HG03135 (cell line): ENCODE measurements around the gene ADAP1.
"Not testable (repeated sequence)": the region's sequence is repeated elsewhere in the genome, so short reads cannot be mapped to it uniquely, and the experiment has no call there.

Experiments
- ATAC-seq: cut with Tn5 transposase; IDR thresholded peaks from one replicate; pipeline ENCODE4 v1.9.1; 2021; ENCODE audit warnings: mild to moderate bottlenecking, moderate library complexity; ENCODE audit not compliant: unreplicated experiment

Gene ADAP1

GRCh38 chr7:975702-976473, 21.4 kb upstream of the ADAP1 start:
- ATAC-seq, result peak; percentile 1

GRCh38 chr7:974820-975681, 20.6 kb upstream of the ADAP1 start, which contains the start of gene COX19:
Gene COX19 (minus strand): TSS chr7:975549. CDS start chr7:975509, 40 bp downstream.
- ATAC-seq, result peak; percentile 75

GRCh38 chr7:974172-974571, 19.7 kb upstream of the ADAP1 start:
- no peak for ATAC-seq

- no peak for ATAC-seq
These were observed 18.8 kb upstream of the ADAP1 start for GRCh38 chr7:973312-973711.

GRCh38 chr7:972676-973309, 18.3 kb upstream of the ADAP1 start:
- no peak for ATAC-seq

GRCh38 chr7:972110-972509, 17.6 kb upstream of the ADAP1 start:
- no peak for ATAC-seq

GRCh38 chr7:970744-971143, 16.3 kb upstream of the ADAP1 start:
- no peak for ATAC-seq

GRCh38 chr7:969403-969802, 14.9 kb upstream of the ADAP1 start:
- no peak for ATAC-seq

- no peak for ATAC-seq
These were observed 14.0 kb upstream of the ADAP1 start for GRCh38 chr7:968205-969105.

GRCh38 chr7:967361-968082, 13.0 kb upstream of the ADAP1 start:
- no peak for ATAC-seq

DNA sequence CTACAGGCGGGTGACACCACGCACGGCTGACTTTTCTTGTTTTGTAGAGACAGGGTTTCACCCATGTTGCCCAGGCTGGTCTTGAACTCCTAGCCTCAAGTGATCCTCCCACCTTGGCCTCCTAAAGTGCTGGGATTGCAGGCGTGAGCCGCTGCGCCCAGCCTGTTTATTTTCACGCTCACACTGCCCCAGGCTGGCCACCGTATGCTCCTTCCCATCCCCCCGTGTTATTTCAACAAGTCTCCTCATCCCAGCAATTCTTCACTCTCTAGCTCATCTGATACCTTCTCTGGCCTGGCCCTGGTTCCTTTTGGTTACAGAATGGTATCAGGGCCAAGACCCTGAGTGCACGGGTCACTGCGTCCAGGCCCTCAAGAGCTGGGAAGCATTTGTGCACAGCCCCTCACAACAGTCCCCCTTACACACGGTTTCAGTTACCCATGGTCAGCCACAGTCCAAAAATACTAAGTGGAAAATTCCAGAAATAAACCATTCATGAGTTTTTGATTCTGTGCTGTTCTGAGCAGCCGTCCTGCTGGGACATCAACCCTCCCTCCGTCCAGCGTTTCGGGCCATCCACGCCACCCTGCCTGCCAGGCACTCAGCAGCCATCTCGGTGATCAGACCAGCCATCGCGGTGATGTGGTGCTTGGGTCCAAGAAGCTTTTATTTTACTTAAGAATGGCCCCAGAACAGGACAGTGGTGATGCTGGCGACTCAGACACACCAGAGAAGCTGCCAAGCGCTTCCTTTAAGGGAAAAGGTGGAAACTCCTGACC, 12.0 kb upstream of the ADAP1 start:
- no peak for ATAC-seq

DNA sequence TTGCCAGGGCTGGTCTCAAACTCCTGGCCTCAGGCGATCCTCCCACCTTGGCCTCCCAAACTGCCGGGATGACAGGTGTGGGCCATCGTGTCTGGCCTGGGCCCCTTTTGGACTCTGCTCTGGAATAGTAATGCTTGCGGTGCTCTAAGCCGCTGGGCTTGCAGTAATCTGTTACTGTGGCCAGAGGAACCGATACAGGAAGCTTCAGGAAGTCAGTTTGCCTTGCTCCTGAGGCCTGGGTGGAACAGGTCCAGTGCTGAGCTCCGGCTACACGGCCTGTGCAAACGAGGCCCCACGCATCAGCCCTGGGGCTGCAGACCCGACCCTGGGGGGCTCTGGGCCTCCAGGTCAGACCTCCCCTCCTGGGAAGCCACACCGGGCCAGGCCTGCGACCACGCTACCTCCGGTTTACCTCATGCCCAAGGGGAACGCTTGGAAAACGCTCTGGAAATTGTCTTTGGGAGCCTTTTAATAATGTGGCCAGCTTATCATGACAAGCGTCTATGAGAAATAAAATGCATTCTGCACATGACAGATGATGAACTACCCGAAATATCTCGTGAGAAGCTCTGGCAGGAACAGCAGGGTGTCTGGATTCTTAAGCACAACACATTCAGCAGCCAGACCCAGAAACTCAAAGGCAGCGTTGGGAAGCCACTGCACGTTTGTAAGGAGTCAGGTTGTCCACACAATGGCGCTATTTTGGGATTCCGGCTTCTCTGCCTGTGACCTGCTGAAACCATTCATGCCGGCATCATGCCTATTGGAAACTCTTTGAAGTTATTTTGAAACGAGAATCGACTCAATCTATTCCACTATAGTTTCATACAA, 10.1 kb upstream of the ADAP1 start:
- no peak for ATAC-seq

DNA sequence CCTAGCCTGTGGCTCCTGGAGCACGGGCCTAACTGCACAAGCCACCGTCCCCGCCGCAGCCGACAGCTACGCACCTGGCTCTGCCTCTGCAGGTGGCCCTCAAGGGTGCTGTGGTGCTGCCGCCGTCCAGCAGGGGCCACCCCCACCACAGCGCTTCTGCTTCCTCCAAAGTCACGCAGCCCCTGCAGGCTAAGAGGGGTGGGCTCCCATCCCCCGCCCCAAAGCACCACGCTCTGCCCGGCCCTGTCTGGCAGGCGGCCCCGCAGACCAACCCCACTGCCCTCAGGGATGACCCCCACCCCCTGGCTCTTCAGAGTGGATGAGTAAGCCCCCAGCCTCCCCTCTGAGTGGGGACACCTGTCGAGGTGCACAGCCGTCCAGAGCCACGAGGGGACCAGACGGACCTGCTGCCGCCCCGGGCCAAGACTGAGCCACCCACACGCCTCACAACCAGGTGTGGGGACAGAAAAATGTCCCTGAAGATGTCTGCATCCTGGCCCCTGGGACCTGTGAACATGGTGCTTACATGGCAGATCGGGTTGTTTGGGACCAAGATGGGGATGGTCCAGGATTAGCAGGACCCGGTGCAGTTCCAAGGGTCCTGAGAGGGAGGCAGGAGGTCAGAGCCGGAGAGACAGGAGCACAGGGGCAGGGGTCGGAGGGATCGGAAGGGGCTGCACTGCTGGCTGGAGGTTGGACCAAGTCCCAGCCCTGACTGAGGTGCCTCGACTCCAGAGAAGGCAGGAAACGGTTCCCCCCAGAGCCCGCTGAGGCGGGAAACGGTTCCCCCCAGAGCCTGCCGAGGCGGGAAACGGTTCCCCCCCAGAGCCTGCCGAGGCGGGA, 9.0 kb upstream of the ADAP1 start:
- ATAC-seq, result no peak

- no peak for ATAC-seq
These were observed 8.1 kb upstream of the ADAP1 start for GRCh38 chr7:962401-963081.

DNA sequence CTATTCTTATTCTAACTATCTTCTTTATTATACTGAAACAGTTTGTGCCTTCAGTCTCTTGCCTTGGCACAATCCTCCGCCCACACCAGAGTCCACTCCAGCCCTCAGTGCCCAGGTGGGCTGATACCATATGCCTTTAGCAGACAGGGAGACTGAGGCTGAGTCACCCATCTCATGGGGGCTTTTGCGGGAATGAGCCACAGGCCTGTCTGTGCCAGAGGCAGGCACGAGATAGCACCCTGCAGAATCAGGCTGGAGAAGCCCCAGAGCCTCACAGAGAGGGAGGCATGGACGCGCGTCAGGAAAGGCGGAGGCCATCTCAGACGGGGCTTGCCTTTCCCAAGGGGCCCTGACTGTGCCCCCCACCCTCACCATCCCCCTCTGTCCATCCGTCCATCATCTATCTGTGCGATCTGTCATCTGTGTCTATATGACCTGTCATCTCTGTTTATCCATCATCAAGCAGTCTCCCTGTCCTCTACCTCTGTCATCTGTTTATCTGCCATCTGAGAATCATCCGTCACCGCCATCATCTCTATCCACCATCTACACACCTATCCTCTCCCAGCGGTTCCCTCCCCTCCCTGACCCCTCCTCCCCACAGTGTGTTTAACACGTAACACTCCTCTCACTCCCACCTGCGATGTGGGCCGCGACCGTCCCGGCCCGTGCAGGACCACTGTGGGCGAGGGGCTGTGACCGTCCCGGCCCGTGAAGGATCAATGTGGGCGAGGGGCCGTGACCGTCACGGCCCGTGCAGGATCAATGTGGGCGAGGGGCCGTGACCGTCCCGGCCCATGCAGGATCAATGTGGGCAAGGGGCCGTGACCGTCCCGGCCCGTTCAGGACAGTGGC, 7.3 kb upstream of the ADAP1 start:
- no peak for ATAC-seq

GRCh38 chr7:960972-961371, 6.5 kb upstream of the ADAP1 start:
- ATAC-seq, result not testable (repeated sequence)
